Ramos (cell line): ENCODE results near the gene EML5.

ENCODE experiments used
- in situ Hi-C: fragments of 300-500 bp; cut with MboI; formaldehyde crosslinking; loops from one replicate; pipeline ENCODE4 v1.14.3; 2022; ENCODE audit warnings: low sequenced_read_pairs; ENCODE audit not compliant: unreplicated experiment

EML5 gene

GRCh38 chr14:88733121-88733520, 59.6 kb downstream of the EML5 start:
- in situ Hi-C loops, result no loop called here

DNA sequence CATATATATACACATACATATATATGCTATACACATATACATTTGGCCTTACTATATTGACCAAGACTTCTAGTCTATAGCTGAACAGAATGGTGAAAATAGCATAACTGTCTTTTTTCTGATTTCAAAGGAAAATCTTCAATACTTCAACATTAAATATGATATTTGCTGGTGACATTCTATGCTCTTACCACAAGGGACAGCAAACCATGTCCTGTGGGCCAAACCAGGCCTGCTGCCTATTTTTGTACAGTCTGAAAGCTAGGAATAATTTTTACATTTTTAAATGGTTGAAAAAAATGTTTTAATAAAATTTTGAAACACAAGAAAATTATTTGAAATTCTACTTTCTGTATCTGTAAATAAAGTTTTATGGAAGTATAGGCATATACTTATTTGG, 63.6 kb downstream of the EML5 start:
- in situ Hi-C loops, result no loop called here

DNA sequence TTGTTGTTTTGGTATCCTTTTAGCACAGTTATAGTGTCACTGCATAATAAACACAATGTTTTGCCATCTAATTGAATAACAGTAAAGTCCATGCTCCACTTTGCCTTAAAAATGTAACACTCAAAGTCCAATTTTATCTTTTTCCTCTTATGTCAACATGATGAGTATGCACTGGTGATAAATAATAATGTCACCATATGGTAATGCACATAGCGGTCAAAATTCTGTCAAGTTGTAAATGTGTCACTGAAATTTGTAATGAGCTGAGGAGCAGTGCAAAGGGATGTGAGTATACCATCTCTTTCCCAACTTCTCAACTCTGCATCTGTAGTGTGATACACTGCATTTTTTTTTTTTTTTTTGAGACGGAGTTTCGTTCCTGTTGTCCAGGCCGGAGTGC, 65.7 kb downstream of the EML5 start:
- in situ Hi-C loops, result no loop called here

GRCh38 chr14:88710709-88711108, 82.0 kb downstream of the EML5 start:
- in situ Hi-C loops, result no loop called here

- in situ Hi-C loops, result no loop called here
These were observed 85.7 kb downstream of the EML5 start for GRCh38 chr14:88707088-88707487.

DNA sequence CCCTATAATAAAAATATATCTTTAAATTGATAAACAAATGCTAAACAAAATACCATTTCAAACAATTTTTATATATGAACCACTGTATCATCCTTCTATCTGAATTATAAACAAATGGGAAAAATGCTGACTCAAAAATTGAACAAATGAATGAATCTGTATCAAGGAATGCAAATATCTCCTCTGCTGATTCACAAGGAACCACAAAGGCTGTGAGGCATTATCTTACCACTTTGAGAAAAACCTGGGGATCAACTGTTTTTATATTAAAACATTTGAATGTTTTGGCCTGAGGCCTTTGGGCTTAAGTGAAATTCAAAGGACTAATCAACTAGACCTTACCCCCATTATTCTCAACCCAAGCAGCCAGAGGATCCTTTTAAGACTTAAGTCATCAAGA, 86.3 kb downstream of the EML5 start:
- in situ Hi-C loops, result no loop called here

- in situ Hi-C loops, result no loop called here
These were observed 94.1 kb downstream of the EML5 start for GRCh38 chr14:88698651-88699050.

DNA sequence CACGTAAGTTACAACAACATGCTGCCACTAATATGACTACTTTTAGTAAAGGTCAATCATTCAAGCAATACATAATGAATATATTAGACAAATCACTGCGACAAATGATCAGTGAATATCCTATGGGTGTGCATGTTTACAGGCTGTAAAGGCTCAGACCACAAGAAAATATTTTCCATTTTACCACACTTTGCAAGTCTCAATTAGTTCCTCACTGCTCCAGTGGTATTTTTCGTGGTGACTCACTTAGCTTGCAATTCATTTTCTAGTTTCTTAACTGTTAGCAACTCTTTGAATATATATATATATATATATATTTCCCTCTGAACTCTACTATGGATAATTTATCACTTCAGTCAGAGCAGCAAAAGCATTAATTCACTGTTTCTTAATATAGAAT, 96.9 kb downstream of the EML5 start:
- in situ Hi-C loops, result no loop called here

DNA sequence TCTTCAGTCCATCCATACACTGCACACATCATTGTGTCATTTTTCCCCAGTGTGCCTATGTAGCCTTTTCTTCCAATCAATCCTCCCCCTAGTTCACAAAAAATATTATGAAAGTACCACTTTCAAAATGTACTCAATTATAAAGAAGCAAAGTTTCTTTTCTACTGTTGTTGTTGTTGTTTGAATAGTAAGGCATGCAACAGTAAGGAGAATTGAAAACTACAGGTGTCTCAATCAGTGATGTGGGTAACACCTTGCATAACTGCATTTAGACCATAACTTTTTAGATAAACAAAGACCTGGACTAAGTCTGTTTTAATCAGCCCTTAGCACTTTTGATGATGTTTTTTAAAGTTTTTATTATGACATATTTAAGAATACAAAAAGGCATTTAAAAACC, 104.4 kb downstream of the EML5 start:
- in situ Hi-C loops, result no loop called here

- in situ Hi-C loops, result no loop called here
These were observed 109.6 kb downstream of the EML5 start for GRCh38 chr14:88683119-88683518.

- in situ Hi-C loops, result no loop called here
These were observed 110.1 kb downstream of the EML5 start for GRCh38 chr14:88682495-88683114.

- in situ Hi-C loops, result no loop called here
These were observed 110.8 kb downstream of the EML5 start for GRCh38 chr14:88681755-88682494.

DNA sequence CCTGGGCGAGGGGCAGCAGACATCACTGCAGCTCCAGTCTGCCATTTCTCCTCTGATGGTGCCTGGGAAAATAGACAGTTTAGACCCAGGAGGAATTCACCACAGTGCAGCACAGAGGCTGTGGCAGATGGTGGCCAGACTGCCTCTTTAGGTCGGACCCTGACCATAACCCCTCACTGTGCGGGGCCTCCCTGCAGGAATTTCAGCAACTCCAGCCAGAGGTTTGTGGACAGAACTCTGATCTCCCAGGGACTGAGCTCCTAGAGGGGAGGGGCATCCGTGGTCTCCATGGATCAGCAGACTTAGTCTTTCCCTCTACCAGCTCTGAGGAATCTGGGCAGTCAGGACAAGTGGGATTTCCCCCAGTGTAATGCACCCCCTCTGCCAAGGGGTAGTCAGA, 123.4 kb downstream of the EML5 start:
- in situ Hi-C loops, result no loop called here

- in situ Hi-C loops, result no loop called here
These were observed 124.2 kb downstream of the EML5 start for GRCh38 chr14:88668448-88669116.

DNA sequence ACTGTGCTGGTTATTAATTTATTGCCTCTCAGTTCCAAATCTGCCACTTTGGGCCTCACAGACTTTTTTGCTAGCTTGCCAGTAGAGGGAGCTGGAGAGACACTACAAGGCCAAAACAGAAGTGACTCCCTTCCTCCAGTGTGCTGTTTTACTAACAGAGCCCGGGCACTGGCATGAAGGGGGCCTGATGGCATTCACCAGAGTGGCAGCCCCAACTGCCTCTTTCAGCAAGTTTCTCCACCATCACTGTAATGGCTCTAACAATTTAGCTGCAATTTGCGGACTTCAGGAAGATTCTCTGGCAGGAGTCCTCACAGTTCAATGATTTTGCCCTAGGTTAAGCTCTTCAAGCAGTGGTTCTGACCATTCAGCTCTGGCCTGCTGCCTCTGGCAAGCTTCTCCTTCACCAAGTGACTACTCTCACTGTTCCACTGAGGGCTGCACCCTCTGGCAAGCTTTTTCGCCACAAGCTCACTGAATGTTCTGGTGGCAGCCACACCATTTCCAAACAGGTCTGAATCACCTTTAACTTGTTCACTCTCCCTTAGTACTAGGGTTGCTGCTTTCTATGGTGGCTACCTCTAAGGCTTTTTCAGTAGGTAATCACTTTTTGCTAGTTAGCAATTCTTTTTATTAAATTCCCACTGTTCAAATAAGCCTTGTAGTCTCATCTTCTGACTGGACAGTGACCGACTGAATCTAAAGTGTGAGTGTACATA, 125.0 kb downstream of the EML5 start:
- in situ Hi-C loops, result no loop called here

- in situ Hi-C loops, result no loop called here
These were observed 132.7 kb downstream of the EML5 start for GRCh38 chr14:88660056-88660455.

- in situ Hi-C loops, result no loop called here
These were observed 153.5 kb downstream of the EML5 start for GRCh38 chr14:88639221-88639620.

DNA sequence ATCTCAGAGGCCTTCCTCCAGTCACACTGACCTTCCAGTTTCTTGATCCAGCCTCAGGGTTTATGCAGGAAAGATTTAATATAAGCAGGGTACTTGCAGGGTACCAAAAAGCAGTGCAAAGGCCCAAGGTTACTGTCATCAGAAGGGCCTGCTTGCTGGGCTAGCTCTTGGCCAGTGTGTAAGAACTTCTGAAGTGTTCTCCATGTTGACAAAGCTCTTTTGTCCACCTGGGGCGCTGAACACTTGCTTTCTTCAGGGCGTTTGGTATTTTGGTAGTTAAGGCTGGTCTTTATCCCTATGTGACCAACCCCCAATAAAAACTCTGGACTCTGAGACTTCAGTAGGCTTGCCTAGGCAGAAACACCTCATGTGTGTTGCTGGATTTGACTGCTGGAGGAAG, 160.2 kb downstream of the EML5 start:
- in situ Hi-C loops, result no loop called here

DNA sequence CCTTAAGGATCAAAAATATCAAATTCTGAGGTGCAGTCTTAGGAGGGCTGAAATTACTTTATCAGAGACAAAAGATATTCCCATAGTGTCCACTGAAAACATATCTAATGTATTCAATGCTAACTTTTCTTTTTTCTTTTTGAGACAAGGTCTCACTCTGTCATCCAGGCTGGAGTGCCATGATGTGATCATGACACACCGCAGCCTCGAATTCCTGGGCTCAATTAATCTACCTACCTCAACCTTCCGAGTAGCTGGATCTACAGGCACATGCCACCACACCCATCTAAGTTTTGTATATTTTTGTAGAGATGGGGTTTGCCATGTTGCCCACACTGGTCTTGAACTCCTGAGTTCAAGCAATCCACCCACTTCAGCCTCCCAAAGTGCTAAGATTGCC, 161.7 kb downstream of the EML5 start:
- in situ Hi-C loops, result no loop called here

GRCh38 chr14:88630565-88630964, 162.2 kb downstream of the EML5 start:
- in situ Hi-C loops, result no loop called here

GRCh38 chr14:88628462-88628861, 164.3 kb downstream of the EML5 start:
- in situ Hi-C loops, result no loop called here
